ENCODE results near the gene TNKS1BP1. TPM values are rescaled to one million over a fixed set of nuclear protein-coding genes. Genes with fewer than 3 reads are reported as not detected.

The TNKS1BP1 gene
- total RNA-seq, 4 donors from 2014 or later: 93.9 to 215 (median 124) TPM

DNA sequence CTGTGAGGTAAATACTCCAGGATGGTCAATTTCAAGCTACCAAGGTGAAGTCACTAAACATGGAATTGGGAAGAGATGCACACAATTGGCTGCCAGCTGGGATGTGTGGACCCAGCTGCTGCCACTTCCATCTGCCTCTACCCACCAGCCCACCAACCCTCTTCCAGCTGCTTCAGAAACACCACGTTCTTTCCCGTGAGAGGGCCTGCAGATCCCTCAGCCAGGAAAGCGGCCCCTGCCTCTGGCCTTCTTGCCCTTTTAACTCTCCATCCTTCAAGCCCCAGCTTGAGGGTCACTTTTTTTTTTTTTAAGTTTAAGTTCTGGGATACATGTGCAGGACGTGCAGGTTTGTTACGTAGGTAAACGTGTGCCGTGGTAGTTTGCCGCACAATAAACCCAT is 36.2 kb upstream of the TNKS1BP1 start:
- DNase-seq (ENCODE audit: extremely low spot score): no peak
- Histone ChIP-seq H3K27me3 (no peaks in the 10 kb centered on the region), H3K4me3 (no peak overlapping the region), H3K27ac (replicated peaks in 1 of 4) (no peak overlapping the region), H3K9me3 (no peaks in the 10 kb centered on the region), H3K4me1 (peaks cover 10 to 13% (median 12%) of the 10 kb centered on the region in 4 donors), H3K36me3 (no peaks in the 10 kb centered on the region)
- intact Hi-C loops (cut with DNase I): no loop called here
- WGBS: 91% methylated on average over 8 of the region's 8 CpGs
- TF ChIP-seq POLR2AphosphoS5 (IDR thresholded peaks at IDR 0.05) (no peak), CTCF (IDR thresholded peaks at IDR 0.05) (no peak), EP300 (IDR thresholded peaks at IDR 0.05) (no peak), POLR2A (IDR thresholded peaks at IDR 0.05; ENCODE audit: low read depth) (no peak)

DNA sequence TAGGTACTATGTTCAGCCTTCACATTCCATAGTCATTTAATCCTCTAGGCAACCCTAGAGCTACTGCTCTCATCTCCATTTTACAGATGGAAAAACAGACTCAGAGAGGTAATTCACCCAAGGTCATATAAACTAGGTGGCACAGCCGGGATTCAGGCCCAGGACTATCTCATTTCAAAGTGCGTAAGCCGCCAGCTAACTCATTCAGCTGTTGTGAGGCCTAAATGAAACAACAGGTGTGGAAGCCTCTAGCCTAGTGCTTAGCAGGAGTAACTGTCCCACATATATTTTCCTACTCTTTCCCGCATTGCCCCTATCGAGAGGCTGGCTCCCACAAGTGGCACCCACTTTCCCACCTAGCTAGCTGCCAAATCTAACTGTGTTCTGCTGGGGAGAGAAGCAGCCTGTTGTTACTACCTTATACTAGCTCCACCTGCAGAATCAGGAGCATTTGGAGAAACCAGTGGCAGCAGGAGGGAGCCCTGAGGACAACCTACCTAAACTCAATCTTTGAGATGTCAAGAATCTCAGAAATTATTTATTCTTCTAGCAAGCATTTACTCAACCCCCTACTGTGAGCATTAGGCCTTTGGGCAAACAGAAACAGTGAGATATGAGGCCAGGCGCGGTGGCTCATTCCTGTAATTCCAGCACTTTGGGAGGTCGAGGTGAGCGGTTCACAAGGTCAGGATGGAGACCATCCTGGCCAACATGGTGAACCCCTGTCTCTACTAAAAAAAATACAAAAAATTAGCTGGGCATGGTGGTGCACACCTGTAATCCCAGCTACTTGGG is 35.3 kb upstream of the TNKS1BP1 start:
- Histone ChIP-seq H3K9me3 (no peaks in the 10 kb centered on the region), H3K27ac (replicated peaks in 1 of 4) (no peak overlapping the region), H3K4me3 (no peak overlapping the region), H3K4me1 (peaks cover 10 to 13% (median 12%) of the 10 kb centered on the region in 4 donors), H3K36me3 (no peaks in the 10 kb centered on the region), H3K27me3 (no peaks in the 10 kb centered on the region)
- no peak for TF ChIP-seq POLR2AphosphoS5 (IDR thresholded peaks at IDR 0.05)
- TF ChIP-seq POLR2A (IDR thresholded peaks at IDR 0.05; ENCODE audit: low read depth): no peak
- TF ChIP-seq CTCF (IDR thresholded peaks at IDR 0.05): no peak
- no peak for TF ChIP-seq EP300 (IDR thresholded peaks at IDR 0.05)
- intact Hi-C loops (cut with DNase I): no loop called here
- 92% methylated on average over 9 of the region's 9 CpGs for WGBS
- no peak for DNase-seq (ENCODE audit: extremely low spot score)

DNA sequence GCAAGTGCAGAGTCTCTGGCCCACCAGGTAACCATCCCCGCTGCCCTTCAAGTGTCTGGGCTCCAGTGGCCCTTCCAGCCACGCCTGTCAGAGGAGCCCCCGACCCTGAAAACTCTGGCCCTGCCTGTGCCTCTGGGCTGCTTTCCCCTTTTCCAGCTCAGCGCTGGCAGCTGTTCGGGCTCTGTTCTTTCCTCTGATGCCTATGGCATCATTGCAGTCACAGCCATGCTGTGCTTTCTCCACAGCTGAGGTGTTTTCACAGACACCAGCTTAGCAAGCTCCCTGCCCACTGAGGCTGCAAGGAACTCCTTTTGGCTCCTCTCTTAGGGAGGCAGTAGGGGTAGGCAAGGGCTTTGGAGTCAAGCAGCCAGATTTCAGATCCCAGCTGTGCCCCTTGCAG is 34.6 kb upstream of the TNKS1BP1 start:
- Histone ChIP-seq H3K4me1 (peaks cover 10 to 13% (median 12%) of the 10 kb centered on the region in 4 donors), H3K27ac (replicated peaks in 1 of 4) (no peak overlapping the region), H3K4me3 (no peak overlapping the region), H3K36me3 (no peaks in the 10 kb centered on the region), H3K9me3 (no peaks in the 10 kb centered on the region), H3K27me3 (no peaks in the 10 kb centered on the region)
- DNase-seq (ENCODE audit: extremely low spot score): no peak
- intact Hi-C loops (cut with DNase I): no loop called here
- 87% methylated on average over 5 of the region's 5 CpGs for WGBS
- TF ChIP-seq EP300 (IDR thresholded peaks at IDR 0.05) (no peak), CTCF (IDR thresholded peaks at IDR 0.05) (no peak), POLR2AphosphoS5 (IDR thresholded peaks at IDR 0.05) (no peak), POLR2A (IDR thresholded peaks at IDR 0.05; ENCODE audit: low read depth) (no peak)

DNA sequence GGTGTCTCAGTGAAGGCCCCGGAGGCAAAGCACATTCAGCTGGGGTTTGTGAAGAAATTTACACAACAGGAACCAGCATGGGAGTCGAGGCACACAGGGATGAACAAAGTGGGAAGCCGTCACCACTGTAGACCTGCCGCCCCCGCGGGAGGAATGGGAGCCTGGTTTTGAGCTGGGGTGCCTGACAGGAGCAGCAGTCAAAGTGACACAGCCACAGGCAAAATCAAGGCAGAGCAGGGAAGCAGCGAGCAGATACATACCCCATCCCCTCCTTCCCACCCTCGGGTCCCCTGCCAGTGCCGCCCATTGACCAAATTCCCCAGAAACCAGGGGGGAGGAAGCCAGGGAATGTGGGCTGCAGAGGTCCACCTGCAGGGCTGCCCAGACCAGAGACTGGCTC is 34.2 kb upstream of the TNKS1BP1 start:
- Histone ChIP-seq H3K9me3 (no peaks in the 10 kb centered on the region), H3K4me3 (no peak overlapping the region), H3K27me3 (no peaks in the 10 kb centered on the region), H3K36me3 (no peaks in the 10 kb centered on the region), H3K27ac (replicated peaks in 1 of 4) (no peak overlapping the region), H3K4me1 (peaks cover 11 to 13% (median 12%) of the 10 kb centered on the region in 4 donors)
- intact Hi-C loops (cut with DNase I): no loop called here
- TF ChIP-seq CTCF (IDR thresholded peaks at IDR 0.05): no peak
- whole genome bisulfite sequencing: 74% methylated on average over 7 of the region's 9 CpGs
- DNase-seq (ENCODE audit: extremely low spot score): no peak

DNA sequence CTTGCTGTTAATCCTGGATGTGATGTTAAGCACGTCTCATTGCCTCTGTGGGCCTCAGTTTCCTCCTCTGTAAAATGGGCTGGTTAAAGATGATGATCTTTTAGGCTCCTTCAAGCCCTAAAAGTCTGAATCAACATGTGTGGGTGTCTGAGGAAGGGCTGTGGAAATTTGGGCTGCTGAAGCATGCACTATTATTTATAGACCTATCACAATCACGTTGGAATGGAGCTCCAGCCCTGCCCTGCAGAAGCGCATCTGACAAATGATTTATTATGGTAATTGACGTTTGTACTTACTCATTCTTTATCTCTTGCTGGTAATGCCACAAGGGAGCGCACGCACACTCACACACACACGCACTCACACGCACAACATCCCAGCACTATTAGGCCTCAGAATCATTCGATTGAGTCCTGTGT is 33.8 kb upstream of the TNKS1BP1 start:
- H3K4me1 ChIP-seq: peaks cover 11 to 14% (median 13%) of the 10 kb centered on the region in 4 donors
- TF ChIP-seq POLR2AphosphoS5 (IDR thresholded peaks at IDR 0.05) (no peak), CTCF (IDR thresholded peaks at IDR 0.05) (no peak), POLR2A (IDR thresholded peaks at IDR 0.05; ENCODE audit: low read depth) (no peak), EP300 (IDR thresholded peaks at IDR 0.05) (no peak)
- WGBS: 79% methylated on average over 9 of the region's 9 CpGs
- intact Hi-C loops (cut with DNase I): no loop called here
- no peak overlapping the region for H3K4me3 ChIP-seq
- H3K27ac ChIP-seq (replicated peaks in 1 of 4): no peak overlapping the region
- DNase-seq (ENCODE audit: extremely low spot score): no peak
- H3K36me3 ChIP-seq: no peaks in the 10 kb centered on the region
- H3K27me3 ChIP-seq: no peaks in the 10 kb centered on the region
- H3K9me3 ChIP-seq: no peaks in the 10 kb centered on the region
